BJ (cell line): Measurements from ENCODE around the gene ABHD16B. TPM values are rescaled to one million over a fixed set of nuclear protein-coding genes. Genes with fewer than 3 reads are reported as not detected.

Source experiments
- CTCF ChIA-PET: fragments of 350-600 bp; formaldehyde crosslinking; extraction: SDS; loops from one replicate; lab custom pipeline; 2021; ENCODE audit warnings: antibody characterized with exemption, inconsistent platforms; lab: Yijun Ruan, JAX
- POLR2A ChIA-PET: fragments of 300-600 bp; sonication (Branson Sonifier 250); formaldehyde crosslinking; extraction: SDS; loops from one replicate; lab custom pipeline; 2021; ENCODE audit warnings: antibody characterized with exemption; lab: Charles Lee
- DNase-seq: peaks from one replicate; pipeline ENCODE4 v3.0.0-alpha.2; 2011; ENCODE audit warnings: low read depth
- H3K27me3 ChIP-seq: 2 replicates; pipeline ENCODE4 v1.6.0; 2011; ENCODE audit warnings: low read length; ENCODE audit not compliant: control insufficient read depth, insufficient read depth
- H3K36me3 ChIP-seq: 2 replicates; pipeline ENCODE4 v1.5.1; 2011; ENCODE audit warnings: low read length; ENCODE audit not compliant: control insufficient read depth, insufficient read depth
- H3K4me3 ChIP-seq: 2 replicates; pipeline ENCODE4 v1.5.1; 2011; ENCODE audit warnings: low read depth, mild to moderate bottlenecking, control low read depth, low read length
- CTCF ChIP-seq: IDR thresholded peaks from 2 replicates; pipeline ENCODE4 v1.5.1; 2011; ENCODE audit warnings: low read depth, mild to moderate bottlenecking, control low read depth, inconsistent platforms, low read length, moderate library complexity; ENCODE audit not compliant: insufficient read depth
- polyA plus RNA-seq: library from polyadenylated mRNA; depleted of rRNA; stranded (reverse); fragments of >200 nt; gene quantifications from 2 replicates; pipeline ENCODE4 v1.2.3, GENCODE V29; 2011

The ABHD16B gene
- polyA plus RNA-seq, 1 experiment: not detected

- no peak for TF ChIP-seq CTCF
- Histone ChIP-seq H3K36me3 (peaks cover 5% of the 10 kb centered on the region), H3K27me3 (no peaks in the 10 kb centered on the region), H3K4me3 (peak overlapping the region; percentile 60)
- no peak for DNase-seq
- ChIA-PET CTCF (interaction anchor here (0.8 to 2.1 kb wide), 6 partner anchors 10 to 77 kb away, joined by 3 to 7 read pairs (median 4); partner anchors contain the start of gene TPD52L2), POLR2A (interaction anchor here (0.7 kb wide), 1 partner anchor 111 kb away, joined by 3 read pairs; no protein-coding TSS in a partner anchor)
Measured at GRCh38 chr20:63896264-63897105, 35.2 kb downstream of the ABHD16B start.

- no peak overlapping the region for H3K4me3 ChIP-seq
- CTCF ChIA-PET: interaction anchor here (1.2 kb wide), 1 partner anchor 20 kb away, joined by 3 read pairs; no protein-coding TSS in a partner anchor
- POLR2A ChIA-PET: no interaction called here
- DNase-seq: no peak
- H3K36me3 ChIP-seq: peaks cover 1% of the 10 kb centered on the region; the same call in 1 of the 2 replicates
- H3K27me3 ChIP-seq: no peaks in the 10 kb centered on the region
- no peak for TF ChIP-seq CTCF
Measured at GRCh38 chr20:63897978-63898561, 36.8 kb downstream of the ABHD16B start.

GRCh38 chr20:63898882-63899558, 37.7 kb downstream of the ABHD16B start:
- DNase-seq: no peak
- POLR2A ChIA-PET: no interaction called here
- Histone ChIP-seq H3K36me3 (peaks cover 1% of the 10 kb centered on the region; the same call in 1 of the 2 replicates), H3K4me3 (no peak overlapping the region), H3K27me3 (no peaks in the 10 kb centered on the region)
- CTCF ChIA-PET: no interaction called here
- no peak for TF ChIP-seq CTCF

GRCh38 chr20:63900413-63900812, 39.1 kb downstream of the ABHD16B start:
- peaks cover 1% of the 10 kb centered on the region; the same call in 1 of the 2 replicates for H3K36me3 ChIP-seq
- POLR2A ChIA-PET: no interaction called here
- CTCF ChIA-PET: no interaction called here
- no peak overlapping the region for H3K4me3 ChIP-seq
- no peak for DNase-seq
- TF ChIP-seq CTCF: no peak
- H3K27me3 ChIP-seq: no peaks in the 10 kb centered on the region
